Activated T-helper 1 cell treated with anti-CD3 and anti-CD28 coated beads, Interleukin-2, amount 50 U/mL, for 16 hours (primary cell): ENCODE data around the gene IL13.
"Not testable (repeated sequence)": the region's sequence is repeated elsewhere in the genome, so short reads cannot be mapped to it uniquely, and the experiment has no call there.

Experiments
- DNase-seq, 2 donors: peaks; one replicate each; pipeline ENCODE4 v3.0.0-alpha.2; 2020; ENCODE audit warnings: low read depth in 1 of 2, low spot score in 1 of 2

The IL13 gene

GRCh38 chr5:132657676-132658380, at the start of gene IL13:
IL13 (plus strand) TSS chr5:132658173; CDS start chr5:132658187, 14 bp downstream.
- no peak for DNase-seq

- DNase-seq, result no peak
These were observed 46.0 kb upstream of the IL13 start for GRCh38 chr5:132611965-132612364.

GRCh38 chr5:132612846-132613245, 45.1 kb upstream of the IL13 start:
- DNase-seq, result no peak

GRCh38 chr5:132621699-132622098, 36.3 kb upstream of the IL13 start:
- no peak for DNase-seq

- DNase-seq, result no peak
These were observed 35.4 kb upstream of the IL13 start for GRCh38 chr5:132622608-132623007.

GRCh38 chr5:132627470-132627869, 30.5 kb upstream of the IL13 start:
- no peak for DNase-seq

- DNase-seq, result no peak
These were observed 29.2 kb upstream of the IL13 start for GRCh38 chr5:132628814-132629213.

- no peak for DNase-seq
These were observed 28.6 kb upstream of the IL13 start for GRCh38 chr5:132629230-132629944.

GRCh38 chr5:132633587-132633986, 24.4 kb upstream of the IL13 start:
- not testable (repeated sequence) for DNase-seq

- DNase-seq, result no peak
These were observed 22.1 kb upstream of the IL13 start for GRCh38 chr5:132635873-132636272.

- DNase-seq, result no peak
These were observed 20.7 kb upstream of the IL13 start for GRCh38 chr5:132637241-132637640.

- no peak for DNase-seq
These were observed 18.3 kb upstream of the IL13 start for GRCh38 chr5:132639706-132640130.

- no peak for DNase-seq
These were observed 17.4 kb upstream of the IL13 start for GRCh38 chr5:132640613-132641012.

GRCh38 chr5:132641241-132641723, 16.7 kb upstream of the IL13 start:
- no peak for DNase-seq

- no peak for DNase-seq
These were observed 16.1 kb upstream of the IL13 start for GRCh38 chr5:132641841-132642240.

- no peak for DNase-seq
These were observed 13.8 kb upstream of the IL13 start for GRCh38 chr5:132644177-132644576.

- DNase-seq, result no peak
These were observed 11.2 kb upstream of the IL13 start for GRCh38 chr5:132646583-132647266.

- no peak for DNase-seq
These were observed 10.5 kb upstream of the IL13 start for GRCh38 chr5:132647473-132647872.

- DNase-seq, result no peak
These were observed 9.6 kb upstream of the IL13 start for GRCh38 chr5:132648355-132648754.

GRCh38 chr5:132651838-132652469, 6.0 kb upstream of the IL13 start:
- DNase-seq, result no peak

GRCh38 chr5:132653716-132654115, 4.3 kb upstream of the IL13 start:
- DNase-seq, result no peak
